HEK293T (cell line): ENCODE results near the gene ZBTB24.
"Not testable (repeated sequence)": the region's sequence is repeated elsewhere in the genome, so short reads cannot be mapped to it uniquely, and the experiment has no call there.

ENCODE experiments used
- ARNT ChIP-seq: fragments of 450-650 bp; IDR thresholded peaks from 2 replicates; pipeline ENCODE4 v1.6.1; 2017; ENCODE audit warnings: mild to moderate bottlenecking
- BHLHE40 ChIP-seq: fragments of 450-650 bp; IDR thresholded peaks from 2 replicates; pipeline ENCODE4 v1.6.1; 2016; ENCODE audit warnings: mild to moderate bottlenecking, moderate library complexity, borderline replicate concordance
- FOXA1 ChIP-seq: fragments of 450-650 bp; IDR thresholded peaks from 2 replicates; pipeline ENCODE4 v1.6.1; 2016; ENCODE audit warnings: mild to moderate bottlenecking
- FOXK2 ChIP-seq: fragments of 450-650 bp; IDR thresholded peaks from 2 replicates; pipeline ENCODE4 v1.6.1; 2016; ENCODE audit warnings: mild to moderate bottlenecking
- FOXM1 ChIP-seq: fragments of 450-650 bp; IDR thresholded peaks from 2 replicates; pipeline ENCODE4 v1.6.1; 2017; ENCODE audit warnings: mild to moderate bottlenecking, borderline replicate concordance
- SUZ12 ChIP-seq: fragments of 450-650 bp; IDR thresholded peaks from 2 replicates; pipeline ENCODE4 v1.6.1; 2016; ENCODE audit warnings: mild to moderate bottlenecking
- ZNF384 ChIP-seq: fragments of 450-650 bp; IDR thresholded peaks from 2 replicates; pipeline ENCODE4 v1.6.1; 2016
- TF ChIP-seq, protein P1 (sequence below): fragments of 450-650 bp; IDR thresholded peaks from 2 replicates; pipeline ENCODE4 v1.6.1; 2016

- not testable (repeated sequence) for TF ChIP-seq SUZ12, BHLHE40, ARNT, ZNF384, FOXK2, FOXA1, FOXM1
- TF ChIP-seq, protein P1, sequence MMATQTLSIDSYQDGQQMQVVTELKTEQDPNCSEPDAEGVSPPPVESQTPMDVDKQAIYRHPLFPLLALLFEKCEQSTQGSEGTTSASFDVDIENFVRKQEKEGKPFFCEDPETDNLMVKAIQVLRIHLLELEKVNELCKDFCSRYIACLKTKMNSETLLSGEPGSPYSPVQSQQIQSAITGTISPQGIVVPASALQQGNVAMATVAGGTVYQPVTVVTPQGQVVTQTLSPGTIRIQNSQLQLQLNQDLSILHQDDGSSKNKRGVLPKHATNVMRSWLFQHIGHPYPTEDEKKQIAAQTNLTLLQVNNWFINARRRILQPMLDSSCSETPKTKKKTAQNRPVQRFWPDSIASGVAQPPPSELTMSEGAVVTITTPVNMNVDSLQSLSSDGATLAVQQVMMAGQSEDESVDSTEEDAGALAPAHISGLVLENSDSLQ = not testable (repeated sequence)
Observed at GRCh38 chr6:109461205-109461604, 21.8 kb downstream of the ZBTB24 start.
